ENCODE results near the gene GPX4.

The GPX4 gene

DNA sequence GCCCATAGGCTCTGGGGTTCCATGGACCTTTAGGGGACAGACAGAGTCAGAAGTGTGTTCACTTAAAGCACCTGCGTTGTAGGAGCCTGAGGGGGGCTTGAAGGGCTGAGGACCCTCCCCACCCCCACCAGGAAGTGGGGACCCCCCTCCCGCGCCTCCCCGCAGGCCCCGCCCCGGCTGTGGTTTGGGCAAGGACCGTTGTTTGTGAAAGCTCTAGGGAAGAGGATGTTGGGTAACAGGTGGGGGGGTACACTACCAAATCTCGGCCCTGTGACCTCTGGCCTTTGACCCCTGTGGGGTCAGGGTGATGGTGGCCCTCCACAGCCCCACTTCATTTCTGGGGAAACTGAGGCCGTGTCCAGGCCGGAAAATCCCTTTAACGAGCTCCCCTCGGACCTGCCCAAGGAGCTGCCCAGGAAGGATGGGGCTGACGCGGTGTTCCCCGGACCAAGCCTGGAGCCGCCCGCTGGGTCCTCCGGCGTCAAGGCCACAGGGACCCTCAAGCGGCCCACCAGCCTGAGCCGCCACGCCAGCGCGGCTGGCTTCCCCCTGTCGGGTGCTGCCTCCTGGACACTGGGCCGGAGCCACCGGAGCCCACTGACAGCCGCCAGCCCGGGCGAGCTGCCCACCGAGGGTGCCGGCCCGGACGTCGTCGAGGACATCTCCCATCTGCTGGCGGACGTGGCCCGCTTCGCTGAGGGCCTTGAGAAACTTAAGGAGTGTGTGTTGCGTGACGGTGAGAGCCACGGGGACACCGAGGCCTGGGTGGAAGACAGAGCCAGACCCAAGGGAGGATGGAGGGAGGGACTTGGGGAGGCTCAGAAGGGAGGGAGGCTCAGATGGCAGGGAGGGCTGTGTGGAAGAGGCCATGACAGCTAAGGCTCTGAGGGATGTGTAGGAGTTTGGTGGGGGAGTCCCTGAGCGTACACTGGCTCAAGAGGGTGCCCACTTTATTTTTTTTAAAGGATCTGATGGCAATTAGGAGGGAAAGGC lies 35.5 kb upstream of the GPX4 start:
- DNase-seq = no peak

DNA sequence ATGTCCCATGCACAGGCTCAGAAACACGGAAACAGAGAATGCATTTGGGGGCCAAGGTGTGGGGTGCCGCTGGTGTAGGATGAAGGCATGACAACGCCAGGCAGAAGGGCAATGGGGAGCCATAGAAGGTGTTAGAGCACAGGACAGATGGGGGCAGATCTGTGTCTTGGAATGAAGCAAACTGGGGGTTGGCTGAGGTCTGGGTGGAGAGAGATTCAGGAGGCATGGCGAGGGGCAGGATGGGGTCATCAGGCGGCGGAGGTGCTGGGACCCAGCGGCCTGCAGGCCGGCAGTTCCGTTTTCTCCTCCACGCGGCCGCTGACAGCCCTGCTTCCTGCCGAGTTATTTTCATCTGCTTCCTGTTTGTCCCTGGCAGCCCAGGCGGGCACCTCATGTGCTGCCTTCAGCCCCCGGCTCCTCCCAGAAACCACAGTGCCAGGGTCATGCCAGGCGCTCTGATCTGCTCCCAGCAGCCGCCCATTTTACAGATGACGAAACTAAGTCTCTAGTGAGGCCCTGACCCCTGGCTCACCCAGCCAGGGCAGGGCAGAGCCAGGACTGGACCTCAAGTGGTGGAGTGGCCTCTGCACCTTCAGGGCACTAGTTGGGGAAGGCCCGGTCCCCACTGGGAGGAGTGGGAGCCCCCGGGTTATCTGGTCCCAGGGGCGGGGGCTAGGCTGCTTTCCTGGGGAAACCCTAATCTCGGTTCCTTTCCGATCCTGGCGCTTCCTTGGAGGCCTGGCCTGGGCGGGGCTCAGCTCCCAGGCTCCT lies 34.6 kb upstream of the GPX4 start:
- no peak for DNase-seq

DNA sequence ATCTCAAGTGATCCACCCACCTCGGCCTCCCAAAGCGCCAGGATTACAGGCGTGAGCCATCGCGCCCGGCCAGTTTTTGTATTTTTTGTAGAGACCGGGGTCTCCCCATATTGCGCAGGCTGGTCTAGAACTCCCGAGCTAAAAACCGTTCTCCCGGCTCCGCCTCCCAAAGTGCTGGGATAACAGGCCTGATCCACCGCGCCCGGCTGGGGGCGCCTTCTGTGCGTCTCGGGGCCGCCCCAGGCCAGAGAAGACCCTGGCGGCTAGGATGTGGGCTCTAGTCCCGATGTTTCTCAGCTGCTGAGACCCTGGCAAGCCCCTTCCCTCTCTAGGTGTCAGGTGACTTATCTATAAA lies 33.2 kb upstream of the GPX4 start:
- DNase-seq = no peak

DNA sequence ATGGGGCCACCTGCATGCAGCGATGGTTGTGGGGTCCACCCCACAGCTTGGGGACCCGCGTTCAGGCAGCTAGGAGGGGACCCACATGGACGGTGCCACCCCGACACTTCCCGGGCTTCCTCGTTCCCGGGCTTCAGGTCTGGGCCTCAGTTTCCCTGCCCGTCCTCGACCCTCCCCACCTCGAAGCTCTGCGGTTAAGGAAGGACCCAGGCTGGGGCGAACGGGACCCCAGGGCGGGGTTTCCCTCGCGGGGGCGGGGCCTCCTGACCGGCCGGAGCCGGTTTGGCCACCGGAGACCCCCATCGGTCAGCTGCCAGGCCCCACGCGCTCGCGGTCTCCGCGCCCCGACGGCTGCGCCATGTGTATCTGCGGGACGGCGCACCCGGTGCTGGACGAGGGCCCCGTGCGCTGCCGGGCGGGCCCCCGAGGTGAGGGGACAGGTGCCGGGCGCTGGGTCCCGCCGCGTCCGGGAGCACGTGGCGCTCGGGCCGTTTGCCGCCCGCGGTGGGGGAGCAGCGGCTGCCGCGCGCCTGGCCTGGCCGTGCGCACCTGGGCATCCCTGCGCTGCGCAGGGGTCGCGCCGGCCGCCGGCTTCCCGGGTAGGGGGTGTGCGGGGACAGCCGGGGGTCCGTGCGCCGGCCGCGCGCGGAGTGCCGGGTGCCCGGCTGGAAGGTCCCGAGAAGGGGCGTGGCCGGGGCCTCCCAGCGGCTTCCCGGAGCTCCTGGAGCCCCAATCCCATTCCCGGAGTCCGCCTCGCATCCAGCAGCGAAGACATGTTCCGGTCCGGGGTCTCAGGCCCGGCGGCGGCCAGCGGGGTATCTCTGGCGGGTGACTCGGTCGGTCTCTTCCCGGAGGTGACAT lies 32.6 kb upstream of the GPX4 start:
- no peak for DNase-seq

DNA sequence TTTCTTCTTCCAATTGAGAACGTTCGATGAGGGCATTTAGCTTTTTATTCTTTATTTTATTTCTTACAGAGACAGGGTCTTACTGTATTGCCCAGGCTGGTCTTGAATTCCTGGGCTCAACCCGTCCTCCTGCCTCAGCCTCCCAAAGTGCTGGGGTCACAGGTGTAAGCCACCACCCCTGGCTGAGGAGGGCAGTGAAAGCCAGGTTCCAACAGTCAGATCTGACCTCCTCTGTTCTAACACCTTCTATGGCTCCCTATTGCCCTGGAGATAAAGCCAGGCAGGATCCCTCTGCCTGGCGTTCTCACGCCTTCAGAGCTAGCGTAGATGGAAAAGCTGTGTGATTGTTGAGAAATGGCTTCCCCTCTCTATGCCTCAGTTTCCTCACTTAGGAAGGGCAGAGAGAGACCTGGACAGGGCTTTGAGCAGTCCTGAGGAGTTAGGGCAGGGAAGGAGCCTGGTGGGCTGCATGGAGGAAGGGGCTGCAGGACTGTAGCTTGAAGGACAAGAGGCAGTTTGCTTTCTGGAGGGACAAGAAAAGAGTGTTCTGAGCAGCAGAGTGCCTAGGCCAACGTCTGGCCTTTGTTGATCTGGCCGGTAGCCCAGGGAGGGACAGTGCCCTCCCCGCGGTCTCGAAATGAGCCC lies 31.3 kb upstream of the GPX4 start:
- DNase-seq = no peak

DNA sequence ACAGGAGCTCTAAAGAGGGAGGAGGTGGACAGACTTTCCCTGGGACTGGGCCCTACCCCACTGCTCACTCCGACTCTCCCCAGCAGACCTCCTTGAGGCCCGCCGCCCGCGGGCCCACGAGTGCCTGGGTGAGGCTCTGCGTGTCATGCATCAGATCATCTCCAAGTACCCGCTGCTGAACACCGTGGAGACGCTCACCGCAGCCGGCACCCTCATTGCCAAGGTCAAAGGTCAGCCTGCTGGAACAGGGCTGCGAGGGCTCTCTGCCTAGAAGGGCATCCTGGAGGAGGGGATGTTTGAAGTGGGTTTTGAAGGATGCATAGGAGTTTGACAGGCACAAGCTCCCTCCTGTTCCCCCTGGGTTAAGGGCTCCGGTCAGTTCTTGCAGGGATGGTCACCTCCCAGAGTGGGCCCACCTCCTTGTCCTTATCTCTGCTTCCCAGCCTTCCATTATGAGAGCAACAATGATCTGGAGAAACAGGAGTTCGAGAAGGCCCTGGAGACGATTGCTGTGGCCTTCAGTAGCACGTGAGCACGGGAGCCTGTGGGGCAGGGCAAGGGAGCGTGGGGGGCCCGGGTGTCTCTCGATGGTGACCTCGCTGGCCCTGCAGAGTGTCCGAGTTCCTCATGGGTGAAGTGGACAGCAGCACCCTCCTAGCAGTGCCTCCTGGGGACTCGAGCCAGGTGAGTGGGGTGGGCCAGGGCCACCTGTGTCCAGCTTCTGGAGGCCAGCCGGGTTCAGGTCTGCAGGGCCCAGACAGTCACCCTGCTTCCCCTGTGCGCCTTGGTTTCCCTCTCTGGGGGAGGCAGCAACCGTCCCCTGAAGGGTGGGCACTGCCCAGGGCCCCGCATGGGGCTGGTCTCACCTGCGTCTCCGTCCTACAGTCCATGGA lies 30.5 kb upstream of the GPX4 start:
- DNase-seq = no peak

DNA sequence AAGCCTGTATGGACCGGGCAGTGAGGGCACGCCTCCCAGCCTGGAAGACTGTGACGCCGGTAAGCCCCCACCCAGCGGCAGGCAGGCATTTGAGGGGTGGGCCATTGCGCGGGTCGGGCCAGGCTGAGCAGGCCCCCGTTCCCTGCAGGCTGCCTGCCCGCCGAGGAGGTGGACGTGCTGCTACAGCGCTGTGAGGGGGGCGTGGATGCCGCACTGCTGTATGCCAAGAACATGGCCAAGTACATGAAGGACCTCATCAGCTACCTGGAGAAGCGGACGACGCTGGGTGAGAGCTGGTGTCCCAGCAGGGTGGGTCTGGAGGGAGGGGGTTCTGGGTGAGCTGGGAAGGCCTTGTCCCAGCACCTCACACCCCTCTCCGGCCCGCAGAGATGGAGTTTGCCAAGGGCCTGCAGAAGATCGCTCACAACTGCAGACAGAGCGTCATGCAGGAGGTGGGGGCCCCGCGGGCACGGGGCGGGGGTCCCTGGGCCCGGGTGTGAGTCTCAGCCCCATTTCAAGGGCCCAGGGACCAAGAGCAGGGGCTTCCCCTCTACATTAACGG lies 29.8 kb upstream of the GPX4 start:
- no peak for DNase-seq

DNA sequence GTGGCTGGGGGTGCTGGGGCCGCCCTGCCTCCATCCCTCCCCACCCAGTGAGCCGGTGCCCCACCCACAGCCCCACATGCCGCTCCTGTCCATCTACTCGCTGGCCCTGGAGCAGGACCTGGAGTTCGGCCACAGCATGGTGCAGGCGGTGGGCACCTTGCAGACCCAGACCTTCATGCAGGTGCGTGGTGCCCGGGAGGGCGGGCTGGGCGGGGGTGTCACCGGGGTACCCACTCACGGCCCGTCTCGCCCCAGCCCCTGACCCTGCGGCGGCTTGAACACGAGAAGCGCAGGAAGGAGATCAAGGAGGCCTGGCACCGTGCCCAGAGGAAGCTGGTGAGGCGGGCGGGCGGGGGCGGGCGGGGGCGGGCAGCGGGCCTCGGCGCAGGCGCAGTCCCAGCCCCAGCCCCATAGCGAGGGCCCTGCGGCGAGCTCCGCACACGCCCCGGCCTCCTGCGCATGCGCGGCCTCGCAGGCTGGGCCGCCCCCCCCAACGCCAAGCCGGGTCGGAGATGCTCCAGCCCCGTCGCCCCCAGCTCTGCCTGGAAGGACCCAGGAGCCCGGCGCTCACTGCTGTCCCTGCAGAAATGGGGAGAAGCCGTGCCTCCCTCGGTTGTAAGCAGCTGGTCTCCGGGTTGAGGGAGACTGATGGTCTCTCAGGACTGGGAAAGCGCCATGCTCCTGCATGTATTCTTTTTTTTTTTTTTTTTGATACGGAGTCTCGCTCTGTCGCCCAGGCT lies 29.1 kb upstream of the GPX4 start:
- peak; percentile 62 for DNase-seq

DNA sequence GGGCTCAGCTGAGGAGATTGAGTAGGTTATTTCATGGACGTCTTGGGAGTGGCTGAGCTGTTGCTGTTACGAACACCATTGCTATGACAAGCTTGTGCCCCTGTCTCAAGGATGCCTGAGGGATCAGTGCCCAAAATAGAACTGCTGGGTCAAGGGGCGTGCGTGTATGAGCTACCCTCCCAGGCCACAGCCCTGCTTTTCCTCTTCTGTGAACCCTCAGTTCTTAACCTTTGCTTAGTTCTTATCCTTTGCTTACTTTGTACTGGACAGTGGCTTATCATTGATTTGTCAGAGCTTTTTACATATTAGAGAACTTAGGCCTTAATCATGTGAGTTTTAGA lies 27.8 kb upstream of the GPX4 start:
- DNase-seq = no peak

DNA sequence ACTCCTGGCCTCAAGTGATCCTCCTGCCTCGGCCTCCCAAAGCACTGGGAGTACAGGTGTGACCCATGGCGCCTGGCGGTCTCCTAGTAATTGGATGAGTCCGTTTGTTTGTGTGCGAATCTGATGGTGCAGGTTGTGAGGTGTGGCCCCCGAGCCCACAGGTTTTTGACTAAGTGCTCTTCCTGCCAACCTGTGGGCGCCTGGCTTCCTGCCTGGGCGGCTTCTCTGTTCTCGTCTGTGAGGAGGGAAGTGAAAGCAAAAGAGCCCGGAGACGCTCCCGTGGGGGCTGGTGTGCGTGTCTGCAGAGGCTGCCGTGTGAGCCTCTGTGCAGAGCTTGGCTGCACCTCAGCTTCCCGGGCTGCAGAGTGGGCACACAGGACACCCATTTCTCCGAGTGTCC lies 26.8 kb upstream of the GPX4 start:
- DNase-seq = no peak

DNA sequence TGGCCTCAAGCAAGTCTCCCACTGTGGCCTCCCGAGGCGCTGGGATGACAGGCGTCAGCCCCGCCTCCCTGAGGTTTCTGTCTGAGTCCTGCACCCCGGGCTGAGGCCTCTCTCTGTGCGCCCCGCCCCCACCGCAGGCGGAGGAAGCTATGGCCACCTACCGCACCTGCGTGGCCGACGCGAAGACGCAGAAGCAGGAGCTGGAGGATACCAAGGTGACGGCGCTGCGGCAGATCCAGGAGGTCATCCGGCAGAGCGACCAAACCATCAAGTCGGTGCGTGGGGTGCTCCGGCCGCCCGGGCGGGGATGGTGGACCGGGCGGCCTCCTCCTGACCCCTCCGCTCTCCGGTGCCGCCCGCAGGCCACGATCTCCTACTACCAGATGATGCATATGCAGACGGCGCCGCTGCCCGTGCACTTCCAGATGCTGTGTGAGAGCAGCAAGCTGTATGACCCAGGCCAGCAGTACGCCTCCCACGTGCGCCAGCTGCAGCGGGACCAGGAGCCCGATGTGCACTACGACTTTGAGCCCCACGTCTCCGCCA lies 24.2 kb upstream of the GPX4 start:
- no peak for DNase-seq

DNA sequence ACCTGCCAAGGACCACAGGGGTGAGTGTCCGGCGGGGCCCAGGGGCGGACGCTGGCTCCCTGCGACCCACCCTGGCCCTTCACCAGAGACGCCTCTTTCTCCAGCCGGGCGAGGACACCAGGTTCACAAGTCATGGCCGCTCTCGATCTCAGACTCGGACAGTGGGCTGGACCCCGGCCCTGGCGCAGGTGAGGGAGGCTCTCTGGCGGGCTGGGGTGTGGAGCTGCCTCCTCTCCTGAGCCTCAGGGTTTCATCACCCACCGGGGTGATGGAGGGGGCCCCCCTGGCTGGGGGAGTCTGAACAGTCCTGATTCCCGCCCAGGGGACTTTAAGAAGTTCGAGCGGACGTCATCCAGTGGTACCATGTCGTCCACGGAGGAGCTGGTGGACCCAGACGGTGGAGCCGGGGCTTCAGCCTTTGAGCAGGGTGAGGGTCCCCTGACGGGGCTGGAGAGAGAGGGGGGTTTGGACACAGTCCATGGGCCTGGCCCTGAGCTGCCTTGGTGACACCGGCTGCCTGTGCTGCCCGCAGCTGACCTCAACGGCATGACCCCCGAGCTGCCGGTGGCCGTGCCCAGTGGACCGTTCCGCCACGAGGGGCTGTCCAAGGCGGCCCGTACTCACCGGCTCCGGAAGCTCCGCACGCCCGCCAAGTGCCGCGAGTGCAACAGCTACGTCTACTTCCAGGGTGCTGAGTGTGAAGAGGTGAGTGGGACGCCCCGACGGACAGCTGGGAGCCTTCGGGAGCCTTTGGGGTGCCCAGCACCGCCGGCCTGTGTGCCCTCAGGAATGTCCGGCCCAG lies 23.2 kb upstream of the GPX4 start:
- no peak for DNase-seq

DNA sequence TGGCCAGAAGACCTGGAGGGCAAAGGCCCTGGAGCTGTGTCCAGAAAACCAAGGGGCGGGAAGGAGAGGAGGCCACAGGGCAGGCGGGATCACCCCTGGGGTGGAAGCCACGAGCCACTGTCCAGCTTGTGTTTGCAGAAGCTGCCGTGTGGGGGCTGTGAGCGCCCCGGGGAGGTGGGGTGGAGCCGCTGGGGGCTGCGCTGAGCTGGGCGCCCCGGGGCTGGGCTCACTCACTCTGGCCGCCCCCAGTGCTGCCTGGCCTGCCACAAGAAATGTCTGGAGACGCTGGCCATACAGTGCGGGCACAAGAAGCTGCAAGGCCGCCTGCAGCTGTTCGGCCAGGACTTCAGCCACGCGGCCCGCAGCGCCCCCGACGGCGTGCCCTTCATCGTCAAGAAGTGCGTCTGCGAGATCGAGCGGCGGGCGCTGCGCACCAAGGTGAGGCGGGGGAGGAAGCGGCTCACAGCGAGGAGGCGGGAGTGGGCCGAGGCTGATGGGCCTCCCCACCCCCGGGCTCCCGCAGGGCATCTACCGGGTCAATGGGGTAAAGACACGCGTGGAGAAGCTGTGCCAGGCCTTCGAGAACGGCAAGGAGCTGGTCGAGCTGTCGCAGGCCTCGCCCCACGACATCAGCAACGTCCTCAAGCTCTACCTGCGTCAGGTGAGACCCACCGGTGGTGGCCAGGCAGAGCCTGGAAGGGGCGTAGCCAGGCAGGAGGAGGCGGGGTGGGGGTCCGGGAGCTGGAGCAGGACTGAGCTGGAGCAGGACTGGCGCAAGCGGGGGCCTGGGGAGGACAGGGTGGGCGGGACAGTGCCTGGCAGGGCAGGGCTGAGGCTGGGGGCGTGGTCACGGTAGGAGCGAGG lies 22.3 kb upstream of the GPX4 start:
- DNase-seq = no peak

DNA sequence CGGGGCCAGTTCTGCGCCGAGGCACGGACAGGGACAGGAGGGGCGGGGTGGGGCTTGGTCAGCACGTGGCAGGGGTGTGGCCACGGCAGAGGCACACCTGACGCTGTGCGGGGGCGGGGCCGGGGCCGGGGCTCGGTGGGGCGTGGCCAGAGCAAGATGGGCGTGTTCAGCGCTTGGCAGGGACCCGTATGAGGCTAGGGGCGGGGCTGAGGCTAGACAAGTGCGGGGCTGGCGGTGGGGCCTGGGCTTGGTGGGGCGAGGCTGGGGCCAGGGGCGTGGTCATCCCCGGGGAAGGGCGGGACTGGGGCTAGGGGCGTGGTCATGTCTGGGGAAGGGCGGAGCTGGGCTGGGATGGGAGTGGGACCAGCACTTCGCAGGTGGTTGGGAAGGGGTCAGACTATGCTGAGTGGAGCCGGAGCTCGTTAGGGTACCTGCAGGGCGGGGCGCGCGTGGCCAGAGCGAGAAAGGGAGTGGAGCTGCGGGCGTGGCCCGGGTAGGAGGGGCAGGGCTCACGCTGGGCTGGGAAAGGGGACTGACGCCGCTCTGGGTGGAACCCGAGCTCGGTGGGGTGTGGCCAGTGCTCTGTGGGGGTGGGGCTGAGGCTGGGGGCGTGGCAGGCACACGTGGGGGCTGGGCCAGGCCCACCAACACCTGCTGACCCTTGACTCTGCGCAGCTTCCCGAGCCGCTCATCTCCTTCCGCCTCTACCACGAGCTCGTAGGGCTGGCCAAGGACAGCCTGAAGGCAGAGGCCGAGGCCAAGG lies 21.4 kb upstream of the GPX4 start:
- DNase-seq = peak; percentile 32

DNA sequence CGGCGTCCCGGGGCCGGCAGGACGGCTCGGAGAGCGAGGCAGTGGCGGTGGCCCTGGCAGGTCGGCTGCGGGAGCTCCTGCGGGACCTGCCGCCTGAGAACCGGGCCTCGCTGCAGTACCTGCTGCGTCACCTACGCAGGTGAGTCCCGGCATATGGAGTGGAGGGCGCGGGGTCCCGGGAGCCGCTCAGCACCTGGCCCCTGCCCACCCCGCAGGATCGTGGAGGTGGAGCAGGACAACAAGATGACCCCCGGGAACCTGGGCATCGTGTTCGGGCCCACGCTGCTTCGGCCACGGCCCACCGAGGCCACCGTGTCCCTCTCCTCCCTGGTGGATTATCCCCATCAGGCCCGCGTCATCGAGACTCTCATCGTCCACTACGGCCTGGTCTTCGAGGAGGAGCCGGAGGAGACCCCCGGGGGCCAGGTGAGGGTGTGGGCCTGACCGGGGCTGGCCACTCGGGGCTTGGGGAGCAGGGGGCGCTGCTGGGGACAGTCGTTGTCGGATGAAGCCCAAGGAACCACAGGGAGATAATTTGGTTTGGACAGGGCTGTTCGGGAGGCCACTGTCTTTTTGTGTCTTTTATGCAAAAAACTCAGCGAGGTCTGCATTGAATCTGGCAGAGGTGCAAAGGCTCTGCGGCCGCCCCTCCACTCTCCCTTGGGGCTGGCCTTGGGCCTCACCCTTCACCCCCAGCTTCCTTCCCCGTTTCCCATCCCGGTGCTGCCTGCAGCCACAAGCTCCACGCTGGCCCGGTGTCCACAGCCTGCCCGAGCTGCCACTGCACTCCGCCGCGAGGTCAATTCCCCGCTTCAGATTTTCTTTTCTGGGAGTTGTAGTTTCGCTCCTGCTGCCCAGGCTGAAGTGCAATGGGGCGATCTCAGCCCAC lies 20.6 kb upstream of the GPX4 start:
- DNase-seq = no peak

DNA sequence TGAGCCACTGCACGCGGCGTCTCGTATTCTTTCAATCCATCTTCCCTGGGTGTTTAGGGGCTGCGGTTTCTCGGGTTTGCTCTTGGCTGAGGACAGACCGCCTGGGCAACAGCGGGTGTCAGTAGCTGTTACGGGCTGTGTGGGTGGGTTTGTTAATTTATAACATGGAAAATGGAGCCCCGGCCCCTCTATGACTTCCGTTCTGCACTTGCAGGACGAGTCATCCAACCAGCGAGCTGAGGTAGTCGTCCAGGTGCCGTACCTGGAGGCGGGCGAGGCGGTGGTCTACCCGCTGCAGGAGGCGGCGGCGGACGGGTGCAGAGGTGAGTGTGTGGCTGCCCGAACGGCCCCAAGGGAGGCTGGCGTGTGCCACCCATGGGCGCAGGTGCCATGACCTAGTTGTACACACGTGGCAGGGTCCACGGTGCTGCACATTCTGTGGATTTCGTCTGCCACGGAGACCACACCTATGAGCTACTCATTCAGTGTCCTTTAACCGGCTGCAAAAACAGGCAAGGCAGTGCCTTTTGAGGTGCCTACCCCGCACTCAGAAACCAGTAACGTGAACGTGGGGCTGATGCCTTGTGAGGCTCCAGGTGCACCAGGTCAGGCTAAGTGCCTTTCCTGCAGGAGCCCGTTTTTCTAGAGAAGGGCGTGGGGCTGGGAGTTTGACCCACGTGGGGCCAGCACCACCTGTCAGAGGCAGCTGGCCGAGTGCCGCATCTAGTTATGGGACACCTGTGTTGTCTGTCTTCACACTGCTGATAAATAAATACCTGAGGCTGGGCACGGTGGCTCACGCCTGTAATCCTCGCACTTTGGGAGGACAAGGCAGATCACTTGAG lies 19.5 kb upstream of the GPX4 start:
- no peak for DNase-seq
